Testis (tissue), 2 donors: ENCODE results near the gene ITGA1.

ENCODE experiments used
- POLR2A ChIP-seq: fragments of 450-650 bp; IDR thresholded peaks from one replicate; pipeline ENCODE4 v1.6.1; 2017; ENCODE audit warnings: antibody characterized with exemption, mild to moderate bottlenecking, moderate library complexity
- TF ChIP-seq, protein P1 (sequence below), 3 experiments: fragments of 450-650 bp in 2 of 3; fragments of 200-600 bp in 1 of 3; sonication (generic) in 1 of 3; IDR thresholded peaks; one replicate each; pipeline ENCODE4 v1.5.1; 2016 to 2019; ENCODE audit warnings: antibody characterized with exemption in 3 of 3, mild to moderate bottlenecking in 2 of 3, moderate library complexity in 1 of 3

DNA sequence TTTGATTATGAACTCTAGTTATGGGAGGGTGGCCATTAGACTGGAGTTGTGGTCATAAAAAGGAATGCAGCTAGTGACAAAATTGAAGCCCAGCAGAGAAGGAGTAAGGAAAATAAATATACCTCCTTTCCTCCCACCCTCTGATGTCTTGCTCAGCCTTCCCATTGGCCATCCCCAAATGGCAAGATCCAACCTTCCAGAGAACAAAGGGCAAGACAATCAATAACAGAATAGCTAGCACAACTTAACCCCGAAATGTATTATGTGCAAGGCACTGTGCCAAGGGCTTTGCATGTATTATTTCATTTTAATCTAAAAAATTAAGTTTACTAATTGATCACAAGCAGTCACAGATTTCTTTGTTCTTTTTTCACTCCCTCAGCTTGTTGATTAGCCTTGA, 3.6 kb downstream of the ITGA1 start:
- TF ChIP-seq, protein P1, sequence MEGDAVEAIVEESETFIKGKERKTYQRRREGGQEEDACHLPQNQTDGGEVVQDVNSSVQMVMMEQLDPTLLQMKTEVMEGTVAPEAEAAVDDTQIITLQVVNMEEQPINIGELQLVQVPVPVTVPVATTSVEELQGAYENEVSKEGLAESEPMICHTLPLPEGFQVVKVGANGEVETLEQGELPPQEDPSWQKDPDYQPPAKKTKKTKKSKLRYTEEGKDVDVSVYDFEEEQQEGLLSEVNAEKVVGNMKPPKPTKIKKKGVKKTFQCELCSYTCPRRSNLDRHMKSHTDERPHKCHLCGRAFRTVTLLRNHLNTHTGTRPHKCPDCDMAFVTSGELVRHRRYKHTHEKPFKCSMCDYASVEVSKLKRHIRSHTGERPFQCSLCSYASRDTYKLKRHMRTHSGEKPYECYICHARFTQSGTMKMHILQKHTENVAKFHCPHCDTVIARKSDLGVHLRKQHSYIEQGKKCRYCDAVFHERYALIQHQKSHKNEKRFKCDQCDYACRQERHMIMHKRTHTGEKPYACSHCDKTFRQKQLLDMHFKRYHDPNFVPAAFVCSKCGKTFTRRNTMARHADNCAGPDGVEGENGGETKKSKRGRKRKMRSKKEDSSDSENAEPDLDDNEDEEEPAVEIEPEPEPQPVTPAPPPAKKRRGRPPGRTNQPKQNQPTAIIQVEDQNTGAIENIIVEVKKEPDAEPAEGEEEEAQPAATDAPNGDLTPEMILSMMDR (IDR thresholded peaks at IDR 0.05): no peak
- no peak for TF ChIP-seq POLR2A
